Osteoblast (primary cell): ENCODE measurements around the gene ZNF383. TPM values are rescaled to one million over a fixed set of nuclear protein-coding genes. Genes with fewer than 3 reads are reported as not detected.
"Not testable (repeated sequence)": the region's sequence is repeated elsewhere in the genome, so short reads cannot be mapped to it uniquely, and the experiment has no call there.

Experiments used
- DNase-seq: peaks from one replicate; pipeline ENCODE4 v3.0.0; 2011; ENCODE audit warnings: low spot score, mixed read lengths; ENCODE audit not compliant: insufficient read length; ENCODE audit errors: missing footprints
- H2AFZ ChIP-seq: 2 replicates; pipeline ENCODE4 v1.6.0; 2011; ENCODE audit warnings: mild to moderate bottlenecking, low read length
- H3K27ac ChIP-seq: 2 replicates; pipeline ENCODE4 v1.5.1; 2011; ENCODE audit warnings: mild to moderate bottlenecking, low read depth, low read length, moderate library complexity
- H3K27me3 ChIP-seq: 2 replicates; pipeline ENCODE4 v1.6.0; 2012; ENCODE audit warnings: mild to moderate bottlenecking, control low read depth, inconsistent platforms, low read length, moderate library complexity; ENCODE audit not compliant: insufficient read depth
- H3K36me3 ChIP-seq: 2 replicates; pipeline ENCODE4 v1.5.1; 2011; ENCODE audit warnings: mild to moderate bottlenecking, low read length, control low read depth, moderate library complexity; ENCODE audit not compliant: insufficient read depth
- H3K4me1 ChIP-seq: 2 replicates; pipeline ENCODE4 v1.5.1; 2011; ENCODE audit warnings: mild to moderate bottlenecking, low read length, control low read depth, moderate library complexity; ENCODE audit not compliant: insufficient read depth
- H3K4me2 ChIP-seq: 2 replicates; pipeline ENCODE4 v1.6.0; 2011; ENCODE audit warnings: mild to moderate bottlenecking, low read length; ENCODE audit not compliant: insufficient read depth
- H3K4me3 ChIP-seq: fragments of 200-600 bp; sonication (generic); 3 replicates; pipeline ENCODE4 v1.5.1; 2012; ENCODE audit warnings: mild to moderate bottlenecking, low read length, inconsistent platforms; ENCODE audit not compliant: insufficient read depth
- H3K79me2 ChIP-seq: 2 replicates; pipeline ENCODE4 v1.6.0; 2012; ENCODE audit warnings: mild to moderate bottlenecking, low read length, control low read depth, inconsistent platforms; ENCODE audit not compliant: insufficient read depth
- H3K9me3 ChIP-seq: 2 replicates; pipeline ENCODE4 v1.5.1; 2011; ENCODE audit warnings: low read depth, low read length, control low read depth
- H4K20me1 ChIP-seq: 2 replicates; pipeline ENCODE4 v1.6.0; 2012; ENCODE audit warnings: mild to moderate bottlenecking, low read length, control low read depth; ENCODE audit not compliant: insufficient read depth
- total RNA-seq: library from RNA; depleted of rRNA; stranded (reverse); fragments of >200 nt; gene quantifications from 2 replicates; pipeline ENCODE4 v1.2.3, GENCODE V29; 2012

The ZNF383 gene
- total RNA-seq, 1 donor = 10.1 TPM

DNA sequence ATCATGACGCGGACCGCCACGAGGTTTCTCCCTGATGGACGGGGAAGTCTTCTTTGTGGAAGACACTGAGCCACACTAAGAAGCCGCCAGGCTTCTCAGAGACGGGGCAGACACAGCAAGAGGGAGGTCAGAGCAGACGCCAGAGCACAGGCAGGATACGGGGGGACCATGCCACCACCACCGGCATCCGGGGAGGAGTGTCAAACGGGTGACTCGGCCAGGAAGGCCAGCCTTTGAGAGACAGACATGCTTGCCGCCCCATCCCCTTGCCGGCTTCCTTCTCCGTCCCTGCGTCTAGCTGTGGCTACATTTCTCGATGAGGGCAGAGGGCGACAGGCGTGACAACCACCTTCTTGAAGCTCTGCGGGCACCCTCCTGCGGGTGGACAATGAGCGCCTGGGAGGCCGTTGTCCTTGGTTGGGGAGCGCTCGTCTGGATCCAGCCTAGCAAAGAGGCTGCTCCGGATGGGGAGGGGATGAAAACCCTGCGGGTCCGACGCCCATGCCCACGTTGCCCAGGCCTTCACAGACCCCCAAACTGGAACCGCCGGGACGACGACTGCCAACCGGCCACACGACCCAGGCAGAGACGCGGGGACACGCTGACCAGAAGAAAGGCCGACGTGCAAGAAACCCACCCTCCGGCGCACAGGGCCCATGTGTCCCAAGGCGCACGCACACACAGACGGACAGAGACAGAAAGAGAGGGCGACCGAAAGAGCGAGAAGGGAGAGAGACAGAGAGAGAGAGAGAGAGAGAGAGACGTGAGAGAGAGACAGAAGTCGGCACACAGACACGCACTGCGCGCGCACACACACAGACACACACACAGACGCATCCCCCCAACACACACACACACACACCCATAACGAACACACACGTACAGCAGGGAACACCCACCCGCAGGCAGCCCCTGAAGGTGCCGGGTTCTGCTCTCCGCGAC is 75.3 kb downstream of the ZNF383 start:
- not testable (repeated sequence) for DNase-seq, H3K36me3 ChIP-seq, H3K4me1 ChIP-seq

GRCh38 chr19:37294246-37294645 is 76.2 kb downstream of the ZNF383 start:
- not testable (repeated sequence) for H3K36me3 ChIP-seq, DNase-seq, H3K4me2 ChIP-seq, H2AFZ ChIP-seq, H3K9me3 ChIP-seq, H3K27me3 ChIP-seq, H3K4me3 ChIP-seq, H4K20me1 ChIP-seq, H3K4me1 ChIP-seq, H3K79me2 ChIP-seq, H3K27ac ChIP-seq

More for the DNA sequence above, 75.3 kb downstream of the ZNF383 start:
- not testable (repeated sequence) for H3K27ac ChIP-seq, H3K4me2 ChIP-seq, H3K79me2 ChIP-seq, H3K27me3 ChIP-seq, H3K4me3 ChIP-seq, H4K20me1 ChIP-seq, H2AFZ ChIP-seq, H3K9me3 ChIP-seq

Other genes starting within 250 kb of the ZNF383 start
- gene ZNF420, start 139.8 kb upstream of the ZNF383 start, total RNA-seq = 7.2 and 8.5 TPM in 2 replicates
- gene ZNF585A, start 45.5 kb upstream of the ZNF383 start, total RNA-seq = 9.8 and 10.9 TPM in 2 replicates
- 23.2 and 24.5 TPM in 2 replicates for gene ZNF585B, start 7.7 kb upstream of the ZNF383 start, total RNA-seq
- 5.4 and 7.4 TPM in 2 replicates for gene ZNF527, start 152.9 kb downstream of the ZNF383 start, total RNA-seq
- gene ZNF569, start 249.2 kb downstream of the ZNF383 start, total RNA-seq = 6.9 and 7.1 TPM in 2 replicates